Left ventricle myocardium superior (tissue), 1 donor: ENCODE results near the gene MRTFA. TPM values are rescaled to one million over a fixed set of nuclear protein-coding genes. Genes with fewer than 3 reads are reported as not detected.
"Not testable (repeated sequence)": the region's sequence is repeated elsewhere in the genome, so short reads cannot be mapped to it uniquely, and the experiment has no call there.

Source experiments
- ATAC-seq: fragments of 200-7000 bp; cut with Tn5 transposase; one replicate; pipeline ENCODE4 v1.9.1; 2020; ENCODE audit warnings: mild to moderate bottlenecking, moderate library complexity
- DNase-seq: peaks from one replicate; pipeline ENCODE4 v3.0.0-alpha.2; 2020
- intact Hi-C: fragments of 100-400 bp; cut with micrococcal nuclease; formaldehyde crosslinking; loops from one replicate; pipeline ENCODE4 v1.11.0; 2022
- total RNA-seq: library from RNA; stranded (reverse); fragmentation: NEBNext Ultra II Directional; extraction: Animal tissue kit (Norgen Biotek cat#: 25700); gene quantifications from one replicate; pipeline ENCODE4 v1.2.1, GENCODE V29; 2021
- donor health status: DM: no; HTN: yes; CAD: no; lungs with severe emphysema.

Gene MRTFA
- total RNA-seq, 1 donor from 2014 or later: 32.5 TPM

DNA sequence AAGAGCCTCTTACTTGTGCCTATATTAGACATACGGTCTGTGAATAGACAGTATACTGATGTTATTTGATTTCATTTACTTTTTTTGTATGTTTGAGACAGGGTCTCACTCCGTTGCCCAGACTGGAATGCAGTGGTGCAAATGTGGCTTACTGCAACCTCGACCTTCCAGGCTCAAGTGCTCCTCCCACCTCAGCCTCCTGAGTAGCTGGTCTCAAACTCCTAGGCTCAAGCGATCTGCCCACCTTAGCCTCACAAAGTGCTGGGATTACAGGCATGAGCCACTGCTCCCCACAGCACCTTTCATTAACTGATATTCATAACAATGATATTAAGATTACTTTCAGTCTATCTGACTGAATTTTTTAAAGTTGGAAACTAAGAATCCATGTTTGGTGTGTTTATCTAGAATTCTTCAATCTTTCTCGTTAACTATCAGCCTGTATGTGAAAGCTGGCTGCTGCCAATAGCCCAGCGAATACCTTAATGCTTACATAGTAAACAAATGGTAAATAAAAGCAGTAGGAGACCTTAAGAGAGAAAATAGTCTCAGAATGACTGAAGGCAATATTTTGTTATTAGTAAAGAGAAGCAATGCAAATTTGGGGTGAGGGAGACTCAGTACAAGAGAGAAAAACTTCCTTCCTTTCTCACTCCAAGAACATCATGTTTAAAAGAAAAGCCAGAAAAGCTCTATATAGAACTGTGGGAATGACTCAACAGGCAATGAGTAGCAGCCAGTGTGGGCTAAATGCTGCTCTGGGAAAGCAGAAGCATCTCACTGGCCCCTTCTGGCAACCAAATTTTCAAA is 101.9 kb downstream of the MRTFA start:
- intact Hi-C loops: no loop called here
- ATAC-seq: peak; percentile 55
- DNase-seq: no peak

GRCh38 chr22:40533712-40534378 is 102.7 kb downstream of the MRTFA start:
- DNase-seq (no peak), ATAC-seq (peak; percentile 76)
- intact Hi-C loops: no loop called here

DNA sequence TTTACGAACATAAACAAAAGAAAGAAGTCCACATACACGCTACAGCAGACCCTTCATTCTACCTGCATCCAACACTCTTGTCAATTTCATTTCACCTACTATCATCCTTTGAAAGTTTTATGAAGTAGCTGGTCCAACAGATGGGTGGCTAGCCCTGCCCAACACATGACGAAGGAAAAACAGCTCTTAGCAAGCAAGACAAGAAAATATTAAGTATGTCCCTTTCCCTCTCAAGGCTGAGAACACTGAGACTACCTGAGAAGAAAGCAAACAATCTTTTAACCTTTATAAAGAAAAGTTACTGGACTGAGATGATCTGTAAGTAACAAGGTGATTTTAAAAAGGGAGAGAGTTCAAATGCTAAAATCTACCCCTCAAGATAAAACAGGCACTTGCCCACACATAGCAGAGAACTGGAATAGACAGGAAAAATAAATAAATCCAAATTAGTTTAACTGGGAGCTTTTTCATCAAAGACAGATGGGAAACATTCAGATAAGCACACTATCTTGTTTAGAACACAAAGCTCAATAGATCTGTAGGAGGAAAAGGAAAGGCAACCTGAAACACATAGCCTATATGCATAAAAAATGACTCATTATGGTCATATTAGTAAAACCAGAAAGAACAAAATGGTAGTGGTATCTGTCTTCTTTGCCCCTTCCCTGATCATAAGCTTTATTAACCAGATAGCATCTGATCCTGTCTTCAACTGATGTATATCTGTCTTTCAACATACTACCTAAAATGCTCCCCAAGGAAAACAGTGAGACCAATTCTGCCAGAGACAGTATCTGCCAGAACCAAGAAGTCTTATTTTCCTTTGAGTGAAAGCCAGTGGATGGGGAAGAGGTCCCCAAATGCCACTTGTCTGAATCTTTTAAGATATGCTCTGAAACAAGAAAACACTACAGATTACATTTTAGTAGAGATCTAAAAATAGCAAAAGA is 104.3 kb downstream of the MRTFA start:
- intact Hi-C loops: no loop called here
- DNase-seq (no peak), ATAC-seq (no peak)

GRCh38 chr22:40530391-40530790 is 106.1 kb downstream of the MRTFA start:
- ATAC-seq, intact Hi-C loops, DNase-seq: not testable (repeated sequence)

DNA sequence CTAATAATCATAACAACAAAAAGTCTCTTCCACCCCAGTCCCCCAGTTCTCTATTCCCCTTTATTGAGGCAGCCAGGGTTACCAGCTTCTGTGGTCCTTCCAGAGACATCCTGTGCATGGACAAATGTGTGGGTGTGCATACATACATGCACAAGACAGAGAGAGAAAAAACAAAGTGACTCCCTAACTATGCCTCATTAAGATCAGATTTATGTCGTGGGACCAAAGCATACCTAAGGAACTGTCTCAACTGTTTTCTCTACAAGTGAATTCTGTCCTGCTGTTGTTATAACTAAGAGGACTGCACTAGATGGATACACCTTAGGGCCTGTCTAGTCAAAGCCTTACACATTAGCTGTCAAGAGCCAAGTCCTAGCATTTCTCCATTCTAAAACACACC is 106.7 kb downstream of the MRTFA start:
- ATAC-seq (no peak), DNase-seq (no peak)
- intact Hi-C loops: loop anchor here (10.0 kb wide), 1 partner anchor 105 kb away; the partner anchor contains the start of gene MRTFA

- ATAC-seq (no peak), DNase-seq (no peak)
- intact Hi-C loops: loop anchor here (10.0 kb wide), 1 partner anchor 108 kb away; the partner anchor contains the start of gene MRTFA
Measured at GRCh38 chr22:40526960-40527359, 109.6 kb downstream of the MRTFA start.

- ATAC-seq (no peak), DNase-seq (peak; percentile 67)
- intact Hi-C loops: loop anchor here (10.0 kb wide), 1 partner anchor 109 kb away; the partner anchor contains the start of gene MRTFA
Measured at GRCh38 chr22:40525250-40525884, 111.2 kb downstream of the MRTFA start.

DNA sequence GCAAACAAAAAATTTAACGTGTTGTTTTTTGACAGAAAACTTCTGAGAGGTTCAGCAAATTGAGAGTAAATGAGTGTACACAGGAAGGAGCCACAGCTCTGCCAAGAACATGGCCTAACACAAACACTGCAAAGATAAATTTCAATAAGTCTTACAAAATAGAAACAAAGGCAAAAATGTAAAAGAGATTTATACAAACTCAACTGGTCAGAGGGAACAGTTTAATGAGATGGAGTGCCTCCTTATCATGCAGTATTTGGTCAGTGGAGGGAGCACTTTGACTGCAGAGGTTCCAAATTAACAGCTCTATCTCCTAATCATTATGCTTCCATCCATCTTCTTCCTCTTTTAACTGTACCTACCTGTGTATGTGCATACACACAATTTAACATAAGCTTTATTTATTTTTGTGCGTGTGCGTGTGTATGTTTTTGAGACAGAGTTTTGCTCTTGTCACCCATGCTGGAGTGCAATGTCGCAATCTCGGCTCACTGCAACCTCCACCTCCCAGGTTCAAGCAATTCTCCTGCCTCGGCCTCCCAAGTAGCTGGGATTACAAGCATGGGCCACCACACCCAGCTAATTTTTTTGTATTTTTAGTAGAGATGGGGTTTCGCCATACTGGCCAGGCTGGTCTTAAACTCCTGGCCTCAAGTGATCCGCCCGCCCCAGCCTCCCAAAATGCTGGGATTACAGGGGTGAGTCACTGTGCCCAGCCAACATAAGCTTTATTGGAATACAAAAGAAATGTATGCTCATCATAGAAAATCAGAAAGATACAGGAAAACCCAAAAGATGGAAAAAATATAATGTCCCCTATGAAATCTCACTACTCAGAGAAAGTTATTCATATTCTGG is 111.9 kb downstream of the MRTFA start:
- intact Hi-C loops: loop anchor here (10.0 kb wide), 1 partner anchor 110 kb away; the partner anchor contains the start of gene MRTFA
- no peak for DNase-seq
- no peak for ATAC-seq

GRCh38 chr22:40522141-40522540 is 114.4 kb downstream of the MRTFA start:
- no peak for ATAC-seq
- DNase-seq: no peak
- intact Hi-C loops: loop anchor here (10.0 kb wide), 1 partner anchor 113 kb away; the partner anchor contains the start of gene MRTFA

GRCh38 chr22:40521046-40521445 is 115.5 kb downstream of the MRTFA start:
- no peak for DNase-seq
- intact Hi-C loops: loop anchor here (10.0 kb wide), 1 partner anchor 114 kb away; the partner anchor contains the start of gene MRTFA
- ATAC-seq: no peak

DNA sequence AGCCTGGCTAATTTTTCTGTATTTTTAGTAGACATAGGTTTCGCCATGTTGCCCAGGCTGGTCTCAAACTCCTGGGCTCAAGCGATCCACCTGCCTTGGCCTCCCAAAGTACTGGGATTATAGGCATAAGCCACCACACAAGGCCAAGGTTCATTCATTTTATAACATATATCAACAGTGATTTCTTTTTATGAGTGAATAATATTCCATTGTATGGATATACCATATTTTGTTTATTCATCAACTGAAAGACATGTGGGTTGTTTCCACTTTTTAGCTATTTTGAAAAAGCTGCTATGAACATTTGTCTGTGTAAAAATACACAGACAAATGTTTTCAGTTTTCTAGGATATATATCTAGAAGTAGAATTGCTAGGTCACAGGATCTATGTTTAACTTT is 116.0 kb downstream of the MRTFA start:
- no peak for ATAC-seq
- DNase-seq: no peak

DNA sequence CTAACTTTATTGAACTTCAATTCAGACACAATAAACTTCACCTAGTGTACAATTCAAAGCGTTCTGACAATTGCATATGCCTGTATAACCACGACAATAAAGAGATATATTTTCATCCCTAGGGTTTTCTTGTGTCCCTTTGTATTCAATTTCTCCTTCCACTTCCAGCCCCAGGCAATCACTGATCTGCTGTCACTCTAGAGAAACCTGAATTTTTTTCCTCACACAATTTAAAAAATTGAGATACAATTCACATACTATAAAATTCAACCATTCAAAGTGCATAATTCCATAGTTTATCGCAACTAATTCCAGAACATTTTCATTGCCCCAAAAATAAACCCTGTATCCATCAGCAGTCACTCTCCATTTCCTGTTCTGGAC is 116.6 kb downstream of the MRTFA start:
- intact Hi-C loops: loop anchor here (10.0 kb wide), 1 partner anchor 115 kb away; the partner anchor contains the start of gene MRTFA
- no peak for ATAC-seq

More for the DNA sequence above, 116.0 kb downstream of the MRTFA start:
- intact Hi-C loops: loop anchor here (10.0 kb wide), 1 partner anchor 114 kb away; the partner anchor contains the start of gene MRTFA

DNA sequence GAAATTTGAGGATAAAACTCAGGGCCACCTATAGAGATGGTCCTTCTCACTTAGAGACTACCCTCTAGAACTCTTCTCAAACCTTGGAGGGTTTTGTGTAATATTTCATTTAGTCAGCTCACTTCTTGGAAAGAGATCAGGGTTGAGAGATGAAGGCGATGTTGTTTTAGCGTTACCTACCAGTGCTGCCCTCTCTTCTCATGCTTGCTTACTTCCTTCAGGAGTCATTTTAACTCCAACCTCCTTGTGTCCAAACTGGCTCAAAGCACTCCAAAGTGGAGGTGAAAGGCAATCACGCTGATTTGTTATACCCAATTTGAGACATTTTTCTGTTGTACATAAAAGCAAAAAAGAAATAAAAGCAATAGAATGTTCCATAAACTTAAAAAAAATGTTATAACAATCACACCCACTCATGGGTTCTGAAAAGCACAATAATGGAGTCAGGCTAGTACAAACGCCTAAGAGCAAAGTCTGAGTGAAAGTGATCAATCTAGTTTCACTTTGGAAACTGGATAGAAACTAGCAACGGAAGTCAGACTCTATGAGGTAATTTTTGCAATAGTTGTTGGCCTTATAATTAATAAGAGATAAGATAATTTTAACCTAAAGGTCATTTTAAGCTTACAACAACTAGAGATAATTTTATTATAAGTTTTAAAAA is 117.1 kb downstream of the MRTFA start:
- ATAC-seq: no peak
- no peak for DNase-seq
- intact Hi-C loops: no loop called here

More for the DNA sequence above, 116.6 kb downstream of the MRTFA start:
- DNase-seq: no peak

DNA sequence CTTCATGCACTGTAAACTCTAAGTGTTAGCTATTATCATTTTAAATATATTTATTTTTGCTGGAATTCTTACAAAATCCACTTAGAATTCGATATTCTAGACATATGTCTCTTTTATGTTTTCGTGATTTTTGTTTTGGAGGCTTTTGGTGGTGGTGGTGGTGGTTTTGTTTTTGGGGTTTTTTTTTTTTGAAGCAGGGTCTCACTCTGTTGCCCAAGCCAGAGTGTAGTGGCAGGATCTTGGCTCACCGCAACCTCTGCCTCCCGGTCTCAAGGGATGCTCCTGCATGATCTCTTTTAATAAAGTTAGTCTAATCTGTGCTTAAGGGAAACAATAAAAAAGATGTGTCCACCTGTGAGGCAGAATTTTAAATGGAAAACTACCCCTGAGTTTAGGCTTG is 117.7 kb downstream of the MRTFA start:
- DNase-seq (no peak), ATAC-seq (no peak)
- intact Hi-C loops: no loop called here

DNA sequence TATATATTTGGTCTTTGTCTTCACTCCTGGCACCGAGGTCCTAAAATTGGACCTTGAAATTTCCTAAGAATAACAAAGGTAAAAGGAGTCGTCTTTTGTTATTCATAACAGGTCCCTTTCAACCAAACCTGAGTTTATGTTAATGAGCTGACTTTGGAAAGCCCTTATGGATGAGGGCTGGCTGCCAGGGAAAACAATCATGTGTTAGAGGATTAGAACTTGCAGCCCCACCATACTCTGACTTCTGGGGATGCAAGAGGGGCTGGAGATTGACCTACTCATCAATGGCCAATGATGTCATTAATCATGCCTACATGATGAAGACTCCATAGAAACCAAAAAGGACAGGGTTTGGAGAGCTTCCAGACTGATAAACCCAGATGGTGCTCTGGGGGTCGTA is 118.9 kb downstream of the MRTFA start:
- ATAC-seq (no peak), DNase-seq (no peak)
- intact Hi-C loops: no loop called here

DNA sequence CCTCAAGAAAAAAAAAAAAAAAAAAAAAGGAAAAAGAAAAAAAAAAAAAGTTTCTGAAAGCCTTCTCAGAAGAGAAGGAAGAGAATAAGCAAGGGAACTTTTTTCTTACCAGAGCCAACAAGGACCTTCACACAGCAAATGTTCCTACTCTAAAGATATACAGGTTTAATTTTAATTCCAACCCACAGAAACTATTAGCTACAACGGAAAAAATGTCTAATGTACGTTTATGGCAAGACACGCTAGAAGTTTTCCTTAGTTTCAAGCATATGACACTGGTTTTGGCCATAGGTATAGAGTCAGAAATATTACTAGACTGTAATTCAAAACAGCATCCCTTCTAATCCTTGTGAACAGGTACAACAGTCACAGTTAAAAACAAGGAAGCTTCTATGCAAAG is 120.1 kb downstream of the MRTFA start:
- DNase-seq (no peak), ATAC-seq (no peak)
- intact Hi-C loops: no loop called here
